ENCODE results near the gene NECTIN1. TPM values are rescaled to one million over a fixed set of nuclear protein-coding genes. Genes with fewer than 3 reads are reported as not detected.

NECTIN1 gene
- total RNA-seq, 1 donor from 2014 or later = 62.9 TPM

- H3K27ac Mint-ChIP-seq = peak overlapping the region; percentile 91
- H3K4me3 Mint-ChIP-seq = no peak overlapping the region
- peaks cover 9% of the 10 kb centered on the region for H3K4me1 Mint-ChIP-seq (ENCODE audit: unreplicated experiment)
- no peaks in the 10 kb centered on the region for H3K36me3 Mint-ChIP-seq
- H3K27me3 Mint-ChIP-seq = peaks cover 5% of the 10 kb centered on the region
- no peaks in the 10 kb centered on the region for H3K9me3 Mint-ChIP-seq
- no peak for TF ChIP-seq CTCF (conservative IDR thresholded peaks at IDR 0.05)
- no peak for DNase-seq (ENCODE audit: extremely low spot score, unreplicated experiment)
These were observed 138.2 kb downstream of the NECTIN1 start for GRCh38 chr11:119590651-119591351.

- Mint-ChIP-seq H3K27ac (no peak overlapping the region), H3K4me3 (no peak overlapping the region), H3K27me3 (peaks cover 12% of the 10 kb centered on the region), H3K36me3 (no peaks in the 10 kb centered on the region), H3K9me3 (no peaks in the 10 kb centered on the region), H3K4me1 (ENCODE audit: unreplicated experiment) (no peaks in the 10 kb centered on the region)
- DNase-seq (ENCODE audit: extremely low spot score, unreplicated experiment) = no peak
- no peak for TF ChIP-seq CTCF (conservative IDR thresholded peaks at IDR 0.05)
These were observed 140.0 kb downstream of the NECTIN1 start for GRCh38 chr11:119589001-119589400.

Measured in type B pancreatic cell (in vitro differentiated cells).